Suprapubic skin (tissue), 4 donors: ENCODE measurements around the gene RBMXL2.

Experiments
- CTCF ChIP-seq, 2 donors: fragments of 200-600 bp in 1 of 2; fragments of 450-650 bp in 1 of 2; sonication (generic) in 1 of 2; IDR thresholded peaks; one replicate each; pipeline ENCODE4 v1.5.1; 2016 to 2019; ENCODE audit warnings: antibody characterized with exemption in 2 of 2, mild to moderate bottlenecking in 1 of 2, moderate library complexity in 1 of 2
- EP300 ChIP-seq: sonication (generic); formaldehyde crosslinking; IDR thresholded peaks from one replicate; pipeline ENCODE4 v1.6.1; 2017; ENCODE audit warnings: antibody characterized with exemption
- POLR2AphosphoS5 ChIP-seq, 3 donors: sonication (generic); formaldehyde crosslinking; IDR thresholded peaks; one replicate each; pipeline ENCODE4 v1.6.1; 2017; ENCODE audit warnings: antibody characterized with exemption in 3 of 3

GRCh38 chr11:7057641-7058040, 31.2 kb upstream of the RBMXL2 start:
- no peak for TF ChIP-seq CTCF (IDR thresholded peaks at IDR 0.05)
- TF ChIP-seq EP300 = no peak
- no peak for TF ChIP-seq POLR2AphosphoS5 (IDR thresholded peaks at IDR 0.05)
